ENCODE data around the gene GPATCH2.
A peak's percentile ranks its signal among the peaks of the same experiment; 100 is the strongest.

Gene GPATCH2

GRCh38 chr1:217433664-217434063, 197.2 kb downstream of the GPATCH2 start:
- Histone ChIP-seq H4K20me1 (ENCODE audit: insufficient read depth, low read length) (no peaks in the 10 kb centered on the region), H3K27ac (ENCODE audit: low read depth, low read length, poor library complexity, severe bottlenecking) (no peak overlapping the region), H3K9me3 (ENCODE audit: low read length) (no peaks in the 10 kb centered on the region), H3K4me2 (ENCODE audit: low read length) (no peak overlapping the region), H3K4me3 (ENCODE audit: low read depth, low read length, poor library complexity, severe bottlenecking) (no peak overlapping the region), H3K27me3 (ENCODE audit: insufficient read depth, low read length) (no peaks in the 10 kb centered on the region), H3K79me2 (ENCODE audit: insufficient read depth, low read length) (no peaks in the 10 kb centered on the region), H2AFZ (ENCODE audit: low read length) (no peak overlapping the region), H3K4me1 (ENCODE audit: insufficient read depth, low read length, severe bottlenecking) (no peaks in the 10 kb centered on the region), H3K36me3 (ENCODE audit: insufficient read depth, low read length) (no peaks in the 10 kb centered on the region), H3K9ac (ENCODE audit: low read length) (no peak overlapping the region), H3K9me2 (ENCODE audit: low read depth, low read length) (no peaks in the 10 kb centered on the region), H3F3A (ENCODE audit: insufficient read depth, low read length) (no peaks in the 10 kb centered on the region)
- TF ChIP-seq EZH2 (IDR thresholded peaks at IDR 0.05; ENCODE audit: borderline replicate concordance, low read length) (no peak), CTCF (IDR thresholded peaks at IDR 0.05; ENCODE audit: low read length) (no peak)

- no peaks in the 10 kb centered on the region for H3K27me3 ChIP-seq (ENCODE audit: insufficient read depth, low read length)
- H3K4me2 ChIP-seq (ENCODE audit: low read length): no peak overlapping the region
- no peak overlapping the region for H3K4me3 ChIP-seq (ENCODE audit: low read depth, low read length, poor library complexity, severe bottlenecking)
- no peaks in the 10 kb centered on the region for H3K9me3 ChIP-seq (ENCODE audit: low read length)
- H3K79me2 ChIP-seq (ENCODE audit: insufficient read depth, low read length): no peaks in the 10 kb centered on the region
- no peak overlapping the region for H3K9ac ChIP-seq (ENCODE audit: low read length)
- no peaks in the 10 kb centered on the region for H3K36me3 ChIP-seq (ENCODE audit: insufficient read depth, low read length)
- no peaks in the 10 kb centered on the region for H3K9me2 ChIP-seq (ENCODE audit: low read depth, low read length)
- H3F3A ChIP-seq (ENCODE audit: insufficient read depth, low read length): no peaks in the 10 kb centered on the region
- H3K27ac ChIP-seq (ENCODE audit: low read depth, low read length, poor library complexity, severe bottlenecking): no peak overlapping the region
- no peaks in the 10 kb centered on the region for H3K4me1 ChIP-seq (ENCODE audit: insufficient read depth, low read length, severe bottlenecking)
- TF ChIP-seq CTCF (IDR thresholded peaks at IDR 0.05; ENCODE audit: low read length): no peak
- TF ChIP-seq EZH2 (IDR thresholded peaks at IDR 0.05; ENCODE audit: borderline replicate concordance, low read length): no peak
- no peaks in the 10 kb centered on the region for H4K20me1 ChIP-seq (ENCODE audit: insufficient read depth, low read length)
- H2AFZ ChIP-seq (ENCODE audit: low read length): no peak overlapping the region
These were observed 198.6 kb downstream of the GPATCH2 start for GRCh38 chr1:217432339-217432738.

GRCh38 chr1:217431395-217431794, 199.5 kb downstream of the GPATCH2 start:
- no peak for TF ChIP-seq EZH2 (IDR thresholded peaks at IDR 0.05; ENCODE audit: borderline replicate concordance, low read length)
- peak; percentile 41; the same call in 1 of the 2 replicates for TF ChIP-seq CTCF (IDR thresholded peaks at IDR 0.05; ENCODE audit: low read length)
- no peaks in the 10 kb centered on the region for H3K9me2 ChIP-seq (ENCODE audit: low read depth, low read length)
- no peaks in the 10 kb centered on the region for H3K9me3 ChIP-seq (ENCODE audit: low read length)
- no peak overlapping the region for H3K27ac ChIP-seq (ENCODE audit: low read depth, low read length, poor library complexity, severe bottlenecking)
- H4K20me1 ChIP-seq (ENCODE audit: insufficient read depth, low read length): no peaks in the 10 kb centered on the region
- H3K4me3 ChIP-seq (ENCODE audit: low read depth, low read length, poor library complexity, severe bottlenecking): no peak overlapping the region
- no peaks in the 10 kb centered on the region for H3K27me3 ChIP-seq (ENCODE audit: insufficient read depth, low read length)
- H3K4me2 ChIP-seq (ENCODE audit: low read length): no peak overlapping the region
- no peak overlapping the region for H2AFZ ChIP-seq (ENCODE audit: low read length)
- H3K9ac ChIP-seq (ENCODE audit: low read length): no peak overlapping the region
- H3K36me3 ChIP-seq (ENCODE audit: insufficient read depth, low read length): no peaks in the 10 kb centered on the region
- H3K79me2 ChIP-seq (ENCODE audit: insufficient read depth, low read length): no peaks in the 10 kb centered on the region
- no peaks in the 10 kb centered on the region for H3K4me1 ChIP-seq (ENCODE audit: insufficient read depth, low read length, severe bottlenecking)
- no peaks in the 10 kb centered on the region for H3F3A ChIP-seq (ENCODE audit: insufficient read depth, low read length)
